ENCODE results near the gene PRDM8. TPM values are rescaled to one million over a fixed set of nuclear protein-coding genes. Genes with fewer than 3 reads are reported as not detected.

The PRDM8 gene
- polyA plus RNA-seq, 1 donor from 2014 or later: 3.8 TPM

DNA sequence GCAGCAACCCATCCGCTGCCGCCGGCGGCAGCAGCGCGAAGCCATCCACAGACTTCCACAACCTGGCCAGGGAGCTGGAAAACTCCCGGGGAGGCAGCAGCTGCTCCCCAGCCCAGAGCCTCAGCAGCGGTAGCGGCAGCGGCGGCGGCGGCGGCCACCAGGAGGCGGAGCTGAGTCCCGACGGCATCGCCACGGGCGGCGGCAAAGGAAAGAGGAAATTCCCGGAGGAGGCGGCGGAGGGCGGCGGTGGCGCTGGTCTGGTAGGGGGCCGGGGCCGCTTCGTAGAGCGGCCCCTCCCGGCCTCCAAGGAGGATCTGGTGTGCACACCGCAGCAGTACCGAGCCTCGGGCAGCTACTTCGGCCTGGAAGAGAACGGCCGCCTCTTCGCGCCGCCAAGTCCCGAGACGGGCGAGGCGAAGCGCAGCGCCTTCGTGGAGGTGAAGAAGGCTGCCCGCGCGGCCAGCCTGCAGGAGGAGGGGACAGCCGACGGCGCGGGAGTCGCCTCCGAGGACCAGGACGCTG lies 4.9 kb downstream of the PRDM8 start:
- H3K27me3 Mint-ChIP-seq: peaks cover 4% of the 10 kb centered on the region
- no peaks in the 10 kb centered on the region for H3K9me3 Mint-ChIP-seq
- H3K36me3 Mint-ChIP-seq: peaks cover 2% of the 10 kb centered on the region
- H3K4me1 Mint-ChIP-seq: peaks cover 15 to 33% (median 24%) of the 10 kb centered on the region in 3 donors
- peak overlapping the region; percentile 46 to 96 (median 93) for H3K27ac Mint-ChIP-seq
- peak overlapping the region; percentile 82 to 94 (median 88) for H3K4me3 Mint-ChIP-seq

- Mint-ChIP-seq H3K27me3 (no peaks in the 10 kb centered on the region), H3K27ac (peak overlapping the region; percentile 25 to 92 (median 78)), H3K4me3 (peak overlapping the region; percentile 89 to 97 (median 92)), H3K4me1 (peaks cover 8 to 28% (median 21%) of the 10 kb centered on the region in 3 donors), H3K36me3 (no peaks in the 10 kb centered on the region), H3K9me3 (no peaks in the 10 kb centered on the region)
Observed at GRCh38 chr4:80202741-80203553, 5.6 kb downstream of the PRDM8 start.

- no peaks in the 10 kb centered on the region for H3K9me3 Mint-ChIP-seq
- peaks cover 3 to 20% (median 16%) of the 10 kb centered on the region in 3 donors for H3K4me1 Mint-ChIP-seq
- H3K36me3 Mint-ChIP-seq: peaks cover 1% of the 10 kb centered on the region
- H3K27me3 Mint-ChIP-seq: no peaks in the 10 kb centered on the region
- no peak overlapping the region for H3K27ac Mint-ChIP-seq
- peak overlapping the region in 1 of 4 donors; percentile 89 for H3K4me3 Mint-ChIP-seq
Observed at GRCh38 chr4:80204433-80205011, 7.2 kb downstream of the PRDM8 start.

GRCh38 chr4:80206111-80206510 lies 8.8 kb downstream of the PRDM8 start:
- Mint-ChIP-seq H3K36me3 (peaks cover 1% of the 10 kb centered on the region), H3K27me3 (peaks cover under 1% of the 10 kb centered on the region), H3K4me1 (peaks cover under 1 to 15% (median 14%) of the 10 kb centered on the region in 3 donors), H3K4me3 (peak overlapping the region in 1 of 4 donors; percentile 39), H3K27ac (peak overlapping the region in 1 of 3 donors; percentile 76), H3K9me3 (no peaks in the 10 kb centered on the region)

- Mint-ChIP-seq H3K36me3 (peaks cover 1% of the 10 kb centered on the region), H3K27ac (no peak overlapping the region), H3K4me3 (no peak overlapping the region), H3K27me3 (peaks cover 5% of the 10 kb centered on the region), H3K9me3 (no peaks in the 10 kb centered on the region), H3K4me1 (peaks cover 0 to 9% (median 9%) of the 10 kb centered on the region in 3 donors)
Observed at GRCh38 chr4:80206521-80207171, 9.3 kb downstream of the PRDM8 start.

DNA sequence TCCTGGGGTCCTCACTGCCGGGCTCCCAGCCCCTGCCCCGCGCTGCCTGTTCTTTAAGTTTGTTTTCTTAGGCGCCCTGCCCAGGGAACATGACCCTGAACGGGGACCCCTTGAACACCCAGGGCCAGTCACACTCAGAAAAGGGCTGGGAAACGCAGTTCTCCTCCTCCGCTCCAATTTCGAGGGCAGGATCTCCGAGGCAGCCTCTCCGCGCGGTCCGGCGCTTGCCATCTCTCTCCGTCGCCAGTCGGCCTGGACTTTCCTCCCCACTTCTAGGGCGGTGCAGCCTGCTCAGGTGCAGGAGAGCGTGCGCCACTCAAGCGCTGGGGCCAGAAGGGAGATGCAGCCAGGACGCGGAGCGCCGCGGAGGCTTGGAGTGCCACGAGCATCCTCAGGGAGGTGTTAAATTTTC lies 9.9 kb downstream of the PRDM8 start:
- Mint-ChIP-seq H3K4me3 (no peak overlapping the region), H3K27me3 (peaks cover 5% of the 10 kb centered on the region), H3K4me1 (peaks cover 0 to 8% (median 7%) of the 10 kb centered on the region in 3 donors), H3K27ac (no peak overlapping the region), H3K36me3 (peaks cover 1% of the 10 kb centered on the region), H3K9me3 (no peaks in the 10 kb centered on the region)

GRCh38 chr4:80207664-80208063 lies 10.4 kb downstream of the PRDM8 start:
- H3K4me3 Mint-ChIP-seq: no peak overlapping the region
- H3K27me3 Mint-ChIP-seq: peaks cover 5% of the 10 kb centered on the region
- H3K36me3 Mint-ChIP-seq: peaks cover 1% of the 10 kb centered on the region
- no peaks in the 10 kb centered on the region for H3K9me3 Mint-ChIP-seq
- H3K27ac Mint-ChIP-seq: no peak overlapping the region
- peaks cover 0 to 8% (median 7%) of the 10 kb centered on the region in 3 donors for H3K4me1 Mint-ChIP-seq

GRCh38 chr4:80208610-80209339 lies 11.5 kb downstream of the PRDM8 start:
- Mint-ChIP-seq H3K27ac (peak overlapping the region in 1 of 3 donors; percentile 3), H3K27me3 (peaks cover 8% of the 10 kb centered on the region), H3K9me3 (no peaks in the 10 kb centered on the region), H3K36me3 (peaks cover 1% of the 10 kb centered on the region), H3K4me1 (peaks cover 0 to 2% (median 2%) of the 10 kb centered on the region in 3 donors), H3K4me3 (peak overlapping the region in 1 of 4 donors; percentile 1)

GRCh38 chr4:80209340-80209701 lies 12.0 kb downstream of the PRDM8 start:
- peaks cover 0 to 2% (median 1%) of the 10 kb centered on the region in 3 donors for H3K4me1 Mint-ChIP-seq
- H3K9me3 Mint-ChIP-seq: no peaks in the 10 kb centered on the region
- no peak overlapping the region for H3K4me3 Mint-ChIP-seq

DNA sequence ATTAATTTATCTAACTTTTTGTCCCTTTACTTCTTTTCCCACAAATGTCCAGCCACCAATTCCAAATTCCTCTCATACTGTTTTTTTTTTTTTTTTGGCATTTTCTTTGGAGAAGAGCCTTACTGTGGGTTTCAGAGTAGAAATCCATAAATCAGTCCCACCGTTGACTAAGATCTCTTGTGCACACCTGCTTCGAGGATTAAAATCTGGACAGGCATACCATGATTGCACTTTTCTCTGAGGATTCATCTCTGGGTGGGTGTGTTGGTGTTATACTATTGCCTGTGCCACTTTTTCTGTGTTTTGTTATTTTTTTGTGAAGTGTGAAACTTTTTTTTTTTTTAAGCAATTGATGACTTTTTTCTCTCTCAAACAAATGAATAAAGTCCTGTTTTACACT lies 13.2 kb downstream of the PRDM8 start:
- Mint-ChIP-seq H3K4me3 (no peak overlapping the region), H3K4me1 (peaks cover 1 to 4% (median 2%) of the 10 kb centered on the region in 3 donors), H3K36me3 (peaks cover 1% of the 10 kb centered on the region), H3K27me3 (peaks cover 9% of the 10 kb centered on the region), H3K27ac (no peak overlapping the region), H3K9me3 (no peaks in the 10 kb centered on the region)

More at GRCh38 chr4:80209340-80209701, 12.0 kb downstream of the PRDM8 start:
- H3K27me3 Mint-ChIP-seq: peaks cover 8% of the 10 kb centered on the region
- H3K36me3 Mint-ChIP-seq: peaks cover 1% of the 10 kb centered on the region
- no peak overlapping the region for H3K27ac Mint-ChIP-seq

DNA sequence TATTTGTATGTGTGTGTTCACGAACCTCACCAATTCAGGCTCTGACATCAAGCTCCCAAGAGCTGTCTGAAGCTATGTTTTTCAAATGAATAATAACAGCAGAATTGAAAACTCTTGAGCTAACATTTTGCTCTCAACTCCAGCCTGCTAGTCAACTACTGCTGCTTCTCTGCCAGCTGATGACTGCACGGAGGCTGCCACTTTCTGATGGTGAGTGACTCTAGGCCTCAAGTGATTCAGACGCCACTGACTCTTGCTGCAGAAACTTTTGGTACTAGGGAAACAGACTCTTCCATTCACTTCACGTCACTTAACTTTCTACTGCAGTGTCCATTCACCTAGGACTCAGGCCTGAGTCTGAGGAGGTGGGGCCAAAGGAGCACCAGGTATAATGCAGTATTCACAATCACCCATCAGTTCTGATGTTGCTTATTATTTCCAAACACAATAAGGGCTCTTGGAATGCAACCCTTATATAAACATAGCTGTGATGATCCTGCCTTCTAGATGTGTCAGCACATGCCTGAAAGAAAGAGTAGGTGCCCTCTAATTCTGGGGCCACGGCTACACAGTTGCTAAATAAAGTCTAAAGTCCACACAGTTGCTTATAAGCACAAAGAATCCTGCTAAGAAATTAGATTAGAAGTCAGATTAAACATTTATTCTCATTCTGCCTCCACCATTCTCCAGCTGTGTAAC lies 16.0 kb downstream of the PRDM8 start:
- Mint-ChIP-seq H3K27ac (no peak overlapping the region), H3K4me3 (no peak overlapping the region), H3K36me3 (no peaks in the 10 kb centered on the region), H3K4me1 (peaks cover 1 to 5% (median 2%) of the 10 kb centered on the region in 3 donors), H3K27me3 (peaks cover 9% of the 10 kb centered on the region), H3K9me3 (no peaks in the 10 kb centered on the region)

- peaks cover 14% of the 10 kb centered on the region for H3K27me3 Mint-ChIP-seq
- H3K4me1 Mint-ChIP-seq: peaks cover 1 to 5% (median 2%) of the 10 kb centered on the region in 3 donors
- no peak overlapping the region for H3K27ac Mint-ChIP-seq
- H3K9me3 Mint-ChIP-seq: no peaks in the 10 kb centered on the region
- H3K36me3 Mint-ChIP-seq: no peaks in the 10 kb centered on the region
- no peak overlapping the region for H3K4me3 Mint-ChIP-seq
Observed at GRCh38 chr4:80215449-80216052, 18.2 kb downstream of the PRDM8 start.

- H3K4me1 Mint-ChIP-seq: peaks cover 1 to 5% (median 2%) of the 10 kb centered on the region in 3 donors
- no peak overlapping the region for H3K4me3 Mint-ChIP-seq
- H3K27ac Mint-ChIP-seq: no peak overlapping the region
- H3K9me3 Mint-ChIP-seq: no peaks in the 10 kb centered on the region
- H3K36me3 Mint-ChIP-seq: no peaks in the 10 kb centered on the region
- H3K27me3 Mint-ChIP-seq: peaks cover 12% of the 10 kb centered on the region
Observed at GRCh38 chr4:80216100-80216761, 18.9 kb downstream of the PRDM8 start.
